Subcutaneous abdominal adipose tissue (tissue), 5 donors: ENCODE measurements around the gene BEST2.

Experiments
- H3K27ac ChIP-seq: one replicate; pipeline ENCODE4 v1.7.0; 2013; ENCODE audit warnings: low read depth, mild to moderate bottlenecking, inconsistent platforms, low read length, moderate library complexity
- H3K27me3 ChIP-seq, 5 donors: one replicate each; pipeline ENCODE4 v1.7.0; 2013; ENCODE audit warnings: low read length in 5 of 5, inconsistent platforms in 1 of 5; ENCODE audit not compliant: control insufficient read depth in 5 of 5, insufficient read depth in 4 of 5
- H3K36me3 ChIP-seq, 5 donors: one replicate each; pipeline ENCODE4 v1.7.0; 2013; ENCODE audit warnings: low read length in 5 of 5; ENCODE audit not compliant: control insufficient read depth in 5 of 5, insufficient read depth in 5 of 5
- H3K4me1 ChIP-seq, 5 donors: one replicate each; pipeline ENCODE4 v1.7.0; 2013; ENCODE audit warnings: low read length in 5 of 5, mild to moderate bottlenecking in 3 of 5, moderate library complexity in 1 of 5; ENCODE audit not compliant: control insufficient read depth in 5 of 5, insufficient read depth in 5 of 5
- H3K4me3 ChIP-seq, 5 donors: one replicate each; pipeline ENCODE4 v1.7.0; 2013; ENCODE audit warnings: low read length in 5 of 5, low read depth in 1 of 5
- H3K9ac ChIP-seq, 5 donors: one replicate each; pipeline ENCODE4 v1.7.0; 2013; ENCODE audit warnings: low read length in 5 of 5, mild to moderate bottlenecking in 4 of 5, moderate library complexity in 3 of 5
- H3K9me3 ChIP-seq, 5 donors: one replicate each; pipeline ENCODE4 v1.7.0; 2013; ENCODE audit warnings: low read length in 5 of 5; ENCODE audit not compliant: control insufficient read depth in 5 of 5
- donor health status: healthy.
- donor health status: healthy.
- donor health status: healthy.
- donor health status: healthy.
- donor health status: healthy.

The BEST2 gene

DNA sequence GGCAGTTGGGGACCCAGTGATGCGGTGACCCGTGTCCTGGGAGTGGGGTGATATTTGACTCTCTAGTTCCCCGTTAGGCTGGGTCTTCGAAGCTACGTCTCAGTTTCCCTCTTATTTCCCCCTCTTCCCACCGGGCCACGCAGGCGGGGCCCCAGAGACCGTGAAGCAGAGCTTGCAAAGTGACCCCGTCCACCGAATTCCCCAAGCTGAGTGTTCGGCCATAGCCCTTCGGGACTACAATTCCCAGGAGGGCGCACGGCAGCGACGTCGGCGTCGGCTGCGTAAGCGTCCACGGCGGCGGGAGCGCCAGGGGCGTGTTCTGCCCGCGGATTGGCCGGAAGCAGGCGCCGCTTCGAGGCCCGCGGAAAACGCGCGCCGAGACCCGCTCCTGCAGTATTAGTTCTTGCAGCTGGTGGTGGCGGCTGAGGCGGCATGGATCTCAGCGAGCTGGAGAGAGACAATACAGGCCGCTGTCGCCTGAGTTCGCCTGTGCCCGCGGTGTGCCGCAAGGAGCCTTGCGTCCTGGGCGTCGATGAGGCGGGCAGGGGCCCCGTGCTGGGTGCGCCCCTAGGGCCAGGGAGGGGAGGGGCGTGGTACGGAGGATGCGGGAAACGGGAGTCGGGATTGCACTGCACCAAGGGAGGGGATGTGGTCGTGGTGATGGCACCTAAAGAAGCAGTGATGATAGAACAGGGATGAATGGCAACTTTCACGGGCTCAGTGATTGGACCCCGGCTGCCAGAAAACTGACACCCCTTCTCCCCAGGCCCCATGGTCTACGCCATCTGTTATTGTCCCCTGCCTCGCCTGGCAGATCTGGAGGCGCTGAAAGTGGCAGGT, 54.9 kb downstream of the BEST2 start, which contains the start of gene RNASEH2A:
RNASEH2A (plus strand) TSS at position 343 of the 840 bp plus-strand sequence; CDS start at position 433, 90 bp downstream.
- Histone ChIP-seq H3K9me3 (no peaks in the 10 kb centered on the region), H3K27me3 (no peaks in the 10 kb centered on the region), H3K36me3 (peaks cover 0 to 10% (median 3%) of the 10 kb centered on the region in 5 donors), H3K4me1 (peaks cover 3 to 29% (median 27%) of the 10 kb centered on the region in 5 donors), H3K27ac (peak within 1 kb of the TSS; percentile 30), H3K4me3 (peak within 1 kb of the TSS; percentile 71 to 81 (median 75)), H3K9ac (peak within 1 kb of the TSS; percentile 38 to 90 (median 78))
